H9 (cell line): ENCODE results near the gene DCUN1D2. TPM values are rescaled to one million over a fixed set of nuclear protein-coding genes. Genes with fewer than 3 reads are reported as not detected.

ENCODE experiments used
- DNase-seq: peaks from one replicate; pipeline ENCODE4 v3.0.0-alpha.2; 2017
- H2AFZ ChIP-seq: one replicate; pipeline ENCODE4 v1.6.1; 2013; ENCODE audit warnings: mild to moderate bottlenecking, low read length, control low read depth, moderate library complexity
- H2AK5ac ChIP-seq: 2 replicates; pipeline ENCODE4 v1.6.1; 2013; ENCODE audit warnings: low read length, control low read depth, mixed read lengths; ENCODE audit not compliant: insufficient read length
- H2BK120ac ChIP-seq: one replicate; pipeline ENCODE4 v1.6.1; 2013; ENCODE audit warnings: low read depth, mild to moderate bottlenecking, low read length, control low read depth, inconsistent platforms; ENCODE audit not compliant: poor library complexity, severe bottlenecking
- H2BK12ac ChIP-seq: 2 replicates; pipeline ENCODE4 v1.6.1; 2013; ENCODE audit warnings: low read length, control low read depth, mixed read lengths, low read depth; ENCODE audit not compliant: insufficient read length
- H2BK15ac ChIP-seq: 2 replicates; pipeline ENCODE4 v1.6.1; 2013; ENCODE audit warnings: low read depth, low read length, control low read depth
- H2BK20ac ChIP-seq: one replicate; pipeline ENCODE4 v1.6.1; 2013; ENCODE audit warnings: low read depth, mild to moderate bottlenecking, low read length, control low read depth, inconsistent platforms; ENCODE audit not compliant: poor library complexity, severe bottlenecking
- H2BK5ac ChIP-seq: 2 replicates; pipeline ENCODE4 v1.6.1; 2013; ENCODE audit warnings: low read length, control low read depth, mixed read lengths; ENCODE audit not compliant: insufficient read length
- H3K14ac ChIP-seq: 2 replicates; pipeline ENCODE4 v1.6.1; 2013; ENCODE audit warnings: low read length, control low read depth; ENCODE audit not compliant: insufficient read depth
- H3K18ac ChIP-seq: 2 replicates; pipeline ENCODE4 v1.6.1; 2013; ENCODE audit warnings: low read depth, mild to moderate bottlenecking, mixed read lengths, low read length, control low read depth; ENCODE audit not compliant: insufficient read length
- H3K23ac ChIP-seq: 2 replicates; pipeline ENCODE4 v1.6.1; 2013; ENCODE audit warnings: low read length, control low read depth, mixed read lengths, low read depth; ENCODE audit not compliant: insufficient read length
- H3K23me2 ChIP-seq: 2 replicates; pipeline ENCODE4 v1.6.1; 2013; ENCODE audit warnings: low read depth, mild to moderate bottlenecking, mixed read lengths, low read length, control low read depth; ENCODE audit not compliant: insufficient read length, poor library complexity, severe bottlenecking
- H3K27ac ChIP-seq: 2 replicates; pipeline ENCODE4 v1.5.1; 2013; ENCODE audit warnings: low read length, control low read depth, mixed read lengths, low read depth; ENCODE audit not compliant: insufficient read length
- H3K27me3 ChIP-seq: 2 replicates; pipeline ENCODE4 v1.6.1; 2013; ENCODE audit warnings: low read length, control low read depth, inconsistent platforms; ENCODE audit not compliant: insufficient read depth
- H3K4ac ChIP-seq: 2 replicates; pipeline ENCODE4 v1.6.1; 2013; ENCODE audit warnings: low read depth, mild to moderate bottlenecking, control low read depth, inconsistent platforms, low read length, moderate library complexity
- H3K4me1 ChIP-seq: 2 replicates; pipeline ENCODE4 v1.6.1; 2013; ENCODE audit warnings: low read length, control low read depth, inconsistent platforms; ENCODE audit not compliant: insufficient read depth
- H3K4me2 ChIP-seq: 2 replicates; pipeline ENCODE4 v1.6.1; 2013; ENCODE audit warnings: low read length, control low read depth, mixed read lengths; ENCODE audit not compliant: insufficient read length, insufficient read depth
- H3K56ac ChIP-seq: 2 replicates; pipeline ENCODE4 v1.6.1; 2013; ENCODE audit warnings: low read depth, mild to moderate bottlenecking, mixed read lengths, low read length, control low read depth; ENCODE audit not compliant: insufficient read length
- H3K79me1 ChIP-seq: 2 replicates; pipeline ENCODE4 v1.6.1; 2013; ENCODE audit warnings: low read depth, mild to moderate bottlenecking, moderate library complexity, low read length, control low read depth, inconsistent platforms; ENCODE audit not compliant: insufficient read depth, poor library complexity, severe bottlenecking
- H3K79me2 ChIP-seq: 2 replicates; pipeline ENCODE4 v1.6.1; 2013; ENCODE audit warnings: low read length, control low read depth, inconsistent platforms; ENCODE audit not compliant: insufficient read depth
- H3K9ac ChIP-seq: 2 replicates; pipeline ENCODE4 v1.6.1; 2013; ENCODE audit warnings: low read length, control low read depth, mixed read lengths; ENCODE audit not compliant: insufficient read length; ENCODE audit errors: extremely low read depth
- H3K9me3 ChIP-seq: one replicate; pipeline ENCODE4 v1.6.1; 2013; ENCODE audit warnings: low read depth, low read length, inconsistent platforms; ENCODE audit not compliant: control insufficient read depth
- H3T11ph ChIP-seq: one replicate; pipeline ENCODE4 v1.6.1; 2013; ENCODE audit warnings: mild to moderate bottlenecking, low read length, control low read depth, inconsistent platforms
- H4K20me1 ChIP-seq: one replicate; pipeline ENCODE4 v1.6.1; 2013; ENCODE audit not compliant: control insufficient read depth, insufficient read length, insufficient read depth
- H4K5ac ChIP-seq: 2 replicates; pipeline ENCODE4 v1.6.1; 2013; ENCODE audit warnings: low read depth, mild to moderate bottlenecking, mixed read lengths, low read length, control low read depth; ENCODE audit not compliant: insufficient read length
- H4K8ac ChIP-seq: replicated peaks from 2 replicates; pipeline ENCODE4 v1.6.1; 2013; ENCODE audit warnings: low read length, control low read depth, mixed read lengths, low read depth; ENCODE audit not compliant: insufficient read length
- H4K91ac ChIP-seq: 2 replicates; pipeline ENCODE4 v1.6.1; 2013; ENCODE audit warnings: low read depth, mild to moderate bottlenecking, moderate library complexity, mixed read lengths, low read length, control low read depth; ENCODE audit not compliant: insufficient read length
- H3K27ac Mint-ChIP-seq, 3 experiments: 2 replicates in 2 of 3; 3 replicates in 1 of 3; pipeline ENCODE4 v1.8.0; 2020 to 2021; ENCODE audit warnings: mixed read lengths in 3 of 3, mild to moderate bottlenecking in 1 of 3, moderate library complexity in 1 of 3
- H3K27me3 Mint-ChIP-seq: 2 replicates; pipeline ENCODE4 v1.8.0; 2021; ENCODE audit warnings: low read depth, mild to moderate bottlenecking, moderate library complexity, mixed read lengths
- H3K36me3 Mint-ChIP-seq, 3 experiments: 2 replicates in 2 of 3; 3 replicates in 1 of 3; pipeline ENCODE4 v1.8.0; 2020 to 2021; ENCODE audit warnings: low read depth in 3 of 3, mixed read lengths in 3 of 3; ENCODE audit not compliant: insufficient read depth in 1 of 3
- H3K4me1 Mint-ChIP-seq, 2 experiments: 2 replicates each; pipeline ENCODE4 v1.8.0; 2020; ENCODE audit warnings: mixed read lengths in 2 of 2
- H3K4me3 Mint-ChIP-seq, 2 experiments: 2 replicates in 1 of 2; 3 replicates in 1 of 2; pipeline ENCODE4 v1.8.0; 2020 to 2021; ENCODE audit warnings: mild to moderate bottlenecking in 2 of 2, mixed read lengths in 2 of 2, moderate library complexity in 1 of 2
- H3K9me3 Mint-ChIP-seq, 2 experiments: 2 replicates in 1 of 2; 3 replicates in 1 of 2; pipeline ENCODE4 v1.8.0; 2020; ENCODE audit warnings: mild to moderate bottlenecking in 2 of 2, mixed read lengths in 2 of 2, moderate library complexity in 1 of 2
- CTCF ChIP-seq: fragments of 200-600 bp; sonication (generic); conservative IDR thresholded peaks from 3 replicates; pipeline ENCODE4 v1.8.0; 2021; ENCODE audit warnings: antibody characterized with exemption, mild to moderate bottlenecking
- WGBS: extraction: QIAGEN DNeasy Blood & Tissue Kit; methylation state at CpG from one replicate; pipeline ENCODE4 v1.1.7; 2013; ENCODE audit warnings: missing lambda C conversion rate, low lambda C conversion rate, mixed read lengths; ENCODE audit not compliant: insufficient read length; ENCODE audit errors: extremely low coverage; 5-methylcytosine and 5-hydroxymethylcytosine counted together
- total RNA-seq: library from RNA; stranded (reverse); gene quantifications from 2 replicates; pipeline ENCODE4 v1.2.1, GENCODE V29; 2021

DCUN1D2 gene
- total RNA-seq, 1 experiment from 2014 or later, result 36.8 TPM

- no peak overlapping the region for H2BK5ac ChIP-seq
- no peak overlapping the region for H2BK12ac ChIP-seq
- H3K27ac ChIP-seq, result no peak overlapping the region
- H3K23ac ChIP-seq, result no peak overlapping the region
- no peak overlapping the region for H3K4me2 ChIP-seq
- H4K91ac ChIP-seq, result no peak overlapping the region
- DNase-seq, result no peak
- no peak overlapping the region for H3K9ac ChIP-seq
- H3K79me1 ChIP-seq, result peaks cover 4% of the 10 kb centered on the region
- no peaks in the 10 kb centered on the region for H3K27me3 ChIP-seq
- no peak overlapping the region for H2AK5ac ChIP-seq
- H3K23me2 ChIP-seq, result peaks cover 9% of the 10 kb centered on the region
- peaks cover 4 to 27% (median 22%) of the 10 kb centered on the region in 3 experiments; a peak in 5 of 7 replicates for H3K36me3 Mint-ChIP-seq
- no peaks in the 10 kb centered on the region for H4K20me1 ChIP-seq
- H3K27ac Mint-ChIP-seq, result peak overlapping the region in 2 of 3 experiments; percentile 37 to 82; a peak in 4 of 7 replicates
- no peak overlapping the region for H2BK15ac ChIP-seq
- H2AFZ ChIP-seq, result no peak overlapping the region
- H3K27me3 Mint-ChIP-seq, result no peaks in the 10 kb centered on the region; the same call in 1 of the 2 replicates
- H3K9me3 ChIP-seq, result no peaks in the 10 kb centered on the region
- no peak overlapping the region for H3K56ac ChIP-seq
- no peak overlapping the region for H2BK120ac ChIP-seq
- no peak for TF ChIP-seq CTCF
- H3K4me1 Mint-ChIP-seq, result peaks cover 52 to 53% of the 10 kb centered on the region in 2 experiments
- H3K4ac ChIP-seq, result no peak overlapping the region
- peaks cover 39% of the 10 kb centered on the region; the same call in 1 of the 2 replicates for H3K79me2 ChIP-seq
- H3K4me3 Mint-ChIP-seq, result no peak overlapping the region
- no peak overlapping the region for H3T11ph ChIP-seq
- peaks cover 2% of the 10 kb centered on the region; the same call in 1 of the 2 replicates for H3K4me1 ChIP-seq
- no peaks in the 10 kb centered on the region; a peak in 1 of 5 replicates for H3K9me3 Mint-ChIP-seq
- no peak overlapping the region for H2BK20ac ChIP-seq
- H3K18ac ChIP-seq, result no peak overlapping the region
- no peak overlapping the region for H4K5ac ChIP-seq
- no peak overlapping the region for H4K8ac ChIP-seq
- H3K14ac ChIP-seq, result no peak overlapping the region
- no CpG with 5 or more reads among the region's 13 CpGs for WGBS
Observed at GRCh38 chr13:113485545-113485944, 5.0 kb downstream of the DCUN1D2 start.
